Activated CD4-positive, alpha-beta T cell treated with anti-CD3 and anti-CD28 coated beads, Interleukin-2, amount 10 ng/mL, durations not matched to agents 7 days and 5 days (primary cell): ENCODE results near the gene AGO3. TPM values are rescaled to one million over a fixed set of nuclear protein-coding genes. Genes with fewer than 3 reads are reported as not detected.
A peak's percentile ranks its signal among the peaks of the same experiment; 100 is the strongest.
"Not testable (repeated sequence)": the region's sequence is repeated elsewhere in the genome, so short reads cannot be mapped to it uniquely, and the experiment has no call there.

Source experiments
- CTCF ChIA-PET: fragments of 350-600 bp; sonication (Branson Sonifier 250); formaldehyde crosslinking; loops from one replicate; lab custom pipeline; 2021; ENCODE audit warnings: antibody characterized with exemption; lab: Charles Lee
- POLR2A ChIA-PET: fragments of 350-600 bp; sonication (Branson Sonifier 250); formaldehyde crosslinking; loops from one replicate; lab custom pipeline; 2021; ENCODE audit warnings: antibody characterized with exemption; lab: Charles Lee
- DNase-seq: peaks from one replicate; pipeline ENCODE4 v3.0.0-alpha.2; 2020
- H3K27ac Mint-ChIP-seq: one replicate; pipeline ENCODE4 v1.8.0; 2021; ENCODE audit warnings: mild to moderate bottlenecking, moderate library complexity, mixed read lengths
- H3K27me3 Mint-ChIP-seq: one replicate; pipeline ENCODE4 v1.8.0; 2021; ENCODE audit warnings: mixed read lengths
- H3K36me3 Mint-ChIP-seq: one replicate; pipeline ENCODE4 v1.8.0; 2021; ENCODE audit warnings: low read depth, mixed read lengths
- H3K4me1 Mint-ChIP-seq: one replicate; pipeline ENCODE4 v1.8.0; 2021; ENCODE audit warnings: mixed read lengths
- H3K4me3 Mint-ChIP-seq: one replicate; pipeline ENCODE4 v1.8.0; 2021; ENCODE audit warnings: mild to moderate bottlenecking, moderate library complexity, mixed read lengths
- H3K9me3 Mint-ChIP-seq: one replicate; pipeline ENCODE4 v1.8.0; 2021; ENCODE audit warnings: mixed read lengths
- total RNA-seq, 2 experiments: library from RNA; stranded (reverse); gene quantifications; one replicate each; pipeline ENCODE4 v1.2.3, GENCODE V29; 2021

The AGO3 gene
- total RNA-seq, 2 experiments from 2014 or later: 28.7 to 29.4 TPM

DNA sequence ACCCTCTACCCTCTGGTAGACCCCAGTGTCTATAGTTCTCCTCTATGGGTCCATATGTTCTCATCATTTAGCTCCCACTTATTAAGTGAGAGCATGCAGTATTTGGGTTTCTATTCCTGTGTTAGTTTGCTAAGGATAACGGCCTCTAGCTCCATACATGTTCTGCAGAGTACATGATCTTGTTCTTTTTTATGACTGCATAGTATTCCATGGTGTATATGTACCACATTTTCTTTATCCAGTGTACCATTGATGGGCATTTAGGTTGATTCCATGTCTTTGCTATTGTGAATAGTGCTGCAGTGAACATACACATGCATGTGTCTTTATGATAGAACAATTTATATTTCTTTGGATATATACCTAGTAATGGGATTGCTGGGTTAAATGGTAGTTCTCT is 33.4 kb downstream of the AGO3 start:
- H3K36me3 Mint-ChIP-seq: peaks cover 14% of the 10 kb centered on the region
- DNase-seq, H3K9me3 Mint-ChIP-seq, H3K27ac Mint-ChIP-seq, H3K4me1 Mint-ChIP-seq, CTCF ChIA-PET, POLR2A ChIA-PET, H3K4me3 Mint-ChIP-seq, H3K27me3 Mint-ChIP-seq: not testable (repeated sequence)

DNA sequence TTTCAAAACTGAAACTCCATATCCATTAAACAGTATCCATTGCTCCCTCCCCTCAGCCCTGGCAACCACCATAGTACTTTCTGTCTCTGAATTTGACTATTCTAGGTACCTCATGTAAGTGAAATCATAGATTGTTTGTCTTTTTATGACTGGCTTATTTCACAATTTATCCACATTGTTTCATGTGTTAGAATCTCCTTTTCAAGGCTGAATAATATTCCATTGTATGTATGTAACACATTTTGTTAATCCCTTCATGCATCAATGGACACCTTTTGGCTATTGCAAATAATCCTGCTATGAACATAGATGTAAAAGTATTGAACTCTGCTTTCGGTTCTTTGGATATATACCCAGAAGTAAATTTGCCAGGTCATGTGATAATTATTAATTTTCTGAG is 37.5 kb downstream of the AGO3 start:
- POLR2A ChIA-PET: no interaction called here
- Mint-ChIP-seq H3K27me3 (no peaks in the 10 kb centered on the region), H3K36me3 (peaks cover 26% of the 10 kb centered on the region), H3K4me3 (no peak overlapping the region), H3K4me1 (peaks cover 2% of the 10 kb centered on the region), H3K27ac (no peak overlapping the region), H3K9me3 (peaks cover 5% of the 10 kb centered on the region)
- no peak for DNase-seq
- CTCF ChIA-PET: no interaction called here

GRCh38 chr1:35971601-35972000 is 40.7 kb downstream of the AGO3 start:
- no peaks in the 10 kb centered on the region for H3K27me3 Mint-ChIP-seq

DNA sequence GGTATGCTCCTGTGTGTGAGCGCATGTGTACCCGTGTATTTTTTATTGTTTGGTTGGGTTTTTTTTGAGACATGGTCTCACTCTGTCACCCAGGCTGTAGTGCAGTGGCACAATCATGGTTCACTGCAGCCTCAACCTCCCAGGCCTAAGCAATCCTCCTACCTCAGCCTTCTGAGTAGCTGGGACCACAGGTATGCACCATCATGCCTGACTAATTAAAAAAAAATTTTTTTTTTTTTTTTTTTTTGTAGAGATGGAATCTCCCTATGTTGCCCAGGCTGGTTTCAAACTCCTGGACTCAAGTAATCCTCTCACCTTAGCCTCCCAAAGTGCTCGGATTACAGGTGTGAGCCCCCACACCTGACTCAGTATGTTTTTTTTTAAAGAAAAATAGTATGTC is 41.7 kb downstream of the AGO3 start:
- POLR2A ChIA-PET, DNase-seq, H3K9me3 Mint-ChIP-seq, H3K27ac Mint-ChIP-seq, H3K27me3 Mint-ChIP-seq, H3K4me3 Mint-ChIP-seq, CTCF ChIA-PET: not testable (repeated sequence)
- H3K36me3 Mint-ChIP-seq: peaks cover 47% of the 10 kb centered on the region
- H3K4me1 Mint-ChIP-seq: peaks cover 10% of the 10 kb centered on the region

More at GRCh38 chr1:35971601-35972000, 40.7 kb downstream of the AGO3 start:
- CTCF ChIA-PET: no interaction called here
- Mint-ChIP-seq H3K9me3 (peaks cover 5% of the 10 kb centered on the region), H3K27ac (no peak overlapping the region), H3K36me3 (peaks cover 48% of the 10 kb centered on the region), H3K4me1 (peaks cover 10% of the 10 kb centered on the region), H3K4me3 (no peak overlapping the region)
- POLR2A ChIA-PET: interaction anchor here (0.6 kb wide), 1 partner anchor 15 kb away, joined by 4 read pairs; no protein-coding TSS in a partner anchor
- DNase-seq: no peak

- Mint-ChIP-seq H3K9me3 (no peaks in the 10 kb centered on the region), H3K4me1 (peaks cover 5% of the 10 kb centered on the region), H3K27me3 (no peaks in the 10 kb centered on the region), H3K4me3 (no peak overlapping the region), H3K27ac (no peak overlapping the region), H3K36me3 (peaks cover 27% of the 10 kb centered on the region)
- DNase-seq: no peak
- ChIA-PET POLR2A (no interaction called here), CTCF (interaction anchor here (0.5 kb wide), 1 partner anchor 19 kb away, joined by 3 read pairs; no protein-coding TSS in a partner anchor)
These were observed 49.2 kb downstream of the AGO3 start for GRCh38 chr1:35980090-35980489.

DNA sequence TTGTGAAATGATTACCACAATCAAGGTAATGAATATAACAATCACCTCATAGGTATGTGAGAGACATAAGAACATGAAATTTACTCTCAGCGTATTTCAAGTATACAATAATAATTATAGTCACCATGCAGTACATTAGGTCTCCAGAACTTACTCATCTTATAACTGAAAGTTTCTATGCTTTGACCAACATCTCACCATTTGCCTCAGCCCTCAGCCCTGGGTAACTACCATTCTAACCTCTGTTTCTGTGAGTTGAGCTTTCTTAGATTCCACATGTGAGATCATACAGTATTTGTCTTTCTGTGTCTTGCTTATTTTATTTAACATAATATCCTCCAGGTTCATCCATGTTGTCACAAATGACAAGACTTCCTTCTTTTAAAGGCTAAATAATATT is 57.3 kb downstream of the AGO3 start:
- Mint-ChIP-seq H3K9me3 (no peaks in the 10 kb centered on the region), H3K27ac (no peak overlapping the region), H3K36me3 (peaks cover 12% of the 10 kb centered on the region), H3K4me1 (no peaks in the 10 kb centered on the region), H3K27me3 (no peaks in the 10 kb centered on the region), H3K4me3 (no peak overlapping the region)
- no peak for DNase-seq
- CTCF ChIA-PET: no interaction called here
- POLR2A ChIA-PET: no interaction called here

- CTCF ChIA-PET: no interaction called here
- Mint-ChIP-seq H3K36me3 (peaks cover 12% of the 10 kb centered on the region), H3K27ac (no peak overlapping the region), H3K27me3 (no peaks in the 10 kb centered on the region), H3K4me3 (no peak overlapping the region), H3K9me3 (no peaks in the 10 kb centered on the region), H3K4me1 (no peaks in the 10 kb centered on the region)
- DNase-seq: no peak
- POLR2A ChIA-PET: no interaction called here
These were observed 76.1 kb downstream of the AGO3 start for GRCh38 chr1:36006941-36007500.

DNA sequence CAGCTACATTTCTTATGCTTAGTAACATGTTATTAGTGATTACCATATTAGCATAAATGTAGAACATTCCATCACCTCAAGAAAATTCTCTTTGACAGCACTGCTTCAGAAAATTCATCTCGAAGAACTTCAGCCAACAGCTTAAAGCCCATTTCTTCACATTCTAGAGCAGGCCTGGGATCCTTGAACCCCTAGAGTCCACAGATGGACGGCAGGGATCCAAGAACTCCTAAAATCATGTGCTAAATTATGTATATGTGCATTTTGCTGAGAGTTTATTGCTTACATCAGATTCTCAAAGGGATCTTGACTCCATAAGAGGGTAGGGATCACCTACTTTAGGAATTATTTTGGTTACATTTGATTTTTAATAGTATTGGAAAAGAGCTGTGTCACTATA is 76.8 kb downstream of the AGO3 start:
- CTCF ChIA-PET: interaction anchor here (0.6 to 1.7 kb wide), 3 partner anchors 12 to 89 kb away, joined by 3 read pairs; no protein-coding TSS in a partner anchor
- H3K4me1 Mint-ChIP-seq: no peaks in the 10 kb centered on the region
- no peak overlapping the region for H3K27ac Mint-ChIP-seq
- peaks cover 13% of the 10 kb centered on the region for H3K36me3 Mint-ChIP-seq
- H3K27me3 Mint-ChIP-seq: no peaks in the 10 kb centered on the region
- no peak overlapping the region for H3K4me3 Mint-ChIP-seq
- DNase-seq: no peak
- POLR2A ChIA-PET: no interaction called here
- no peaks in the 10 kb centered on the region for H3K9me3 Mint-ChIP-seq

- Mint-ChIP-seq H3K27ac (no peak overlapping the region), H3K4me3 (no peak overlapping the region), H3K27me3 (no peaks in the 10 kb centered on the region), H3K4me1 (no peaks in the 10 kb centered on the region), H3K36me3 (peaks cover 19% of the 10 kb centered on the region), H3K9me3 (no peaks in the 10 kb centered on the region)
- DNase-seq: no peak
- CTCF ChIA-PET: interaction anchor here (1.7 kb wide), 1 partner anchor 11 kb away, joined by 3 read pairs; no protein-coding TSS in a partner anchor
- POLR2A ChIA-PET: interaction anchor here (0.6 kb wide), 1 partner anchor 214 kb away, joined by 4 read pairs; no protein-coding TSS in a partner anchor
These were observed 77.8 kb downstream of the AGO3 start for GRCh38 chr1:36008546-36009197.

DNA sequence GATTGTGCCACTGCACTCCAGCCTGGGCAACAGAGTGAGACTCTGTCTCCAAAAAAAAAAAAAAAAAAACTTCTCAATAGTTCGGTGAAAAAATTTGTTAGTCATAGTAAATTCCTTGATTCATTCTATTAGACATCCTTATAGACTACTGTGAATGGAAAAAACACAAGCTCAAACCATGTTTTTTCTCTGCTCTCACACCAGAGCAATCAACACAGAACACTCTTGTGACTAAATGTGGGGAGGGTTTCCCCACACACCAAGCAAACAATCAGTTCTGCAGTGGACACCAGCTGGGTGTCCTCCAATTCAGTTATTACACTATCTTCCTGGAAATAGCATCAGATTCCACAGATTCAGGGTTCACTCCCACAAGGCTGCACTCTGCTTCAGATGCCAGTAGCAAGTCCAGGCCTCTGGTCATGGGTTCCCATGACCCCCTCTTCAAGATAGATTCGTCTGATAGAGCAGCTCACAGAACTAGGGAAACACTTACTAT is 83.9 kb downstream of the AGO3 start:
- Mint-ChIP-seq H3K36me3 (peaks cover 28% of the 10 kb centered on the region), H3K9me3 (no peaks in the 10 kb centered on the region), H3K27me3 (no peaks in the 10 kb centered on the region), H3K4me1 (no peaks in the 10 kb centered on the region), H3K27ac (no peak overlapping the region), H3K4me3 (no peak overlapping the region)
- CTCF ChIA-PET: interaction anchor here (1.0 kb wide), 1 partner anchor 8 kb away, joined by 3 read pairs; no protein-coding TSS in a partner anchor
- DNase-seq: no peak
- POLR2A ChIA-PET: no interaction called here

DNA sequence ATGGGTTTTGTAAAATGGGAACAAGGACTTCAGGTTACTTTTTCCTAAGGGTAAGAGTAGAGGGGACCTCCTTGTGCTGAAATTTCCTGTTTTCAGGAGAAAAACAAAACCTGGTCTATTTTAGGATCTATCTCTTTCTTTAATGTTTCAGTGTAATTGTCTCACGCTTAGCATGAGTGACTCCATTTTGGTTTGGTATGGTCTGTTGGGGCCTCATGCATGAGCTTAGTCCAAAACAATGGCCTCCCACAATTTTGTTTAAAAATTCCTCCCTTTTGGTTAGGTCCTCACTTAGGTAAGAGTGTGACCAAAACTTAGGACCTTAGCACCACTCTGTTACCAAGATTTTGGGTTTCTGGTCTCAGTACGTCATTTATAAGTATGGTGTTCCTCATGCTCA is 85.8 kb downstream of the AGO3 start:
- Mint-ChIP-seq H3K27ac (no peak overlapping the region), H3K9me3 (no peaks in the 10 kb centered on the region), H3K27me3 (no peaks in the 10 kb centered on the region), H3K4me3 (no peak overlapping the region), H3K36me3 (peaks cover 32% of the 10 kb centered on the region), H3K4me1 (peaks cover 1% of the 10 kb centered on the region)
- DNase-seq: no peak
- ChIA-PET POLR2A (no interaction called here), CTCF (no interaction called here)

DNA sequence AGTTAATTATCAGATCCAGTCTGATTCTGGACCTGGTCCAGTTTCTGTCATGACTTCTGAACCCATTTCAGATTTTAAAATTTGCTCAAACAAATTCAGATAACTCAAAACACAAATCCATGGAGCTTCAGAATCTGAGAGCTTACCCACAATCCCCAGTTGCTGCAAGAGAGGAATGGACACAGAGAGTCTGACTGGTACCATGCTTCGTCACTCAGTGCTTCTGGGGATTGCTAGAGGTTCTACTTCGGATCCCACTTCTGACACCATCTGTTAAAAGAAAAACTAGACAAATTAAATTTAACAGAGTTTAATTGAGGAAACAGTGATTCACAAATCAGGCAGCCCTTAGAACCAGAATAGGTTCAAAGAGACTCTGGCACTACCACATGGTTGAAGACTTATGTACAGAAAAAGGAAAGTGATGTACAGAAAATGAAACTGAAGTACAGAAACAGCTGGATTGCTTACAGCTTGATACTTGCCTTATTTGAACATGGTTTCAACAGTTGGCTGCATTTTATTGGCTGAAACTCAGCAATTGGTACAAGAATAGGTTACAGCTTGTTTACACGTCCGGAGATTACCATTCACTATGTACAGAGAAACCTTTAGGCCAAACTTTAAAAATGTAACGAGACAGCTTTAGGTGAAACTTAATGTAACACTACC is 92.3 kb downstream of the AGO3 start:
- Mint-ChIP-seq H3K9me3 (no peaks in the 10 kb centered on the region), H3K4me3 (peak overlapping the region; percentile 60), H3K27ac (peak overlapping the region; percentile 88), H3K4me1 (peaks cover 27% of the 10 kb centered on the region), H3K36me3 (peaks cover 34% of the 10 kb centered on the region), H3K27me3 (no peaks in the 10 kb centered on the region)
- POLR2A ChIA-PET: no interaction called here
- peak; percentile 33 for DNase-seq
- CTCF ChIA-PET: interaction anchor here (0.6 to 1.3 kb wide), 3 partner anchors 9 to 34 kb away, joined by 3 read pairs; no protein-coding TSS in a partner anchor

DNA sequence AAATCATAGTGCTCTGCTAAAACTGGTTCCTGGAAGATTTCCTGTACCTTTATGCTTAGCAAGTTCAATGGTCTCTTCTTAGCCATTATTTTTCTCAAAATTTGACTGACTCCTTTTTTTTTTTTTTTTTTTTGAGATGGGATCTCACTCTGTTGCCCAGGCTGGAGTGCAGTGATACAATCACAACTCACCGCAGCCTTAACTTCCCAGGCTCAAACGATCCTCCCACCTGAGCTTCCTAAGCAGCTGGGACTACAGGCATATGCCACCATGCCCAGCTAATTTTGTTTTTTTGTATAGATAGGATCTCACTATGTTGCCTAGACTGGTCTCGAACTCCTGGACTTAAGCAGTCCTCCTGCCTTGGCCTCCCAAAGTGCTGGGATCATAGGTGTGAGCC is 93.1 kb downstream of the AGO3 start:
- H3K9me3 Mint-ChIP-seq, POLR2A ChIA-PET, DNase-seq, H3K27me3 Mint-ChIP-seq: not testable (repeated sequence)
- H3K36me3 Mint-ChIP-seq: peaks cover 37% of the 10 kb centered on the region
- peak overlapping the region; percentile 88 for H3K27ac Mint-ChIP-seq
- CTCF ChIA-PET: interaction anchor here (1.3 kb wide), 1 partner anchor 34 kb away, joined by 3 read pairs; no protein-coding TSS in a partner anchor
- H3K4me3 Mint-ChIP-seq: peak overlapping the region; percentile 60
- peaks cover 27% of the 10 kb centered on the region for H3K4me1 Mint-ChIP-seq
